Measurements from ENCODE around the gene ATXN7.
A peak's percentile ranks its signal among the peaks of the same experiment; 100 is the strongest.

ATXN7 gene

DNA sequence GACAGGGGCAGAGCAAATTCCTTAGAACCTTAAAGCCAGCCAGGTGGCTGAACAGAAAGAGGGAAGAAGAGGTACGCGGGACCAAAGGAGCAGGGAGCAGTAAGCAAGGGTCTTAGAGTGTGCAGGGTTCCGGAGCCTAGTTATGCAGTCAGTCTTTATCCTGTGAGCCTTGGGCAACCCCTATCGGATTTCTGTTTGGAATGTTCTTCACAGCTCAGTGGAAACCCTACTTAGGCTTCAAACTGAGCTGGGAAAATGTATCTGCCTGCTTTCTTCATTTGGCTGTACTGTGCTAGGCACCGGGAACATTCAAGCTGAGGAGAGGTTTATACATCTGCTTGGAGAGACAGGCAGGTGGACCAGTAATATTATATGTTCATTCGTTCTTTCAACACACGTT is 122.5 kb downstream of the ATXN7 start:
- no peak for DNase-seq

DNA sequence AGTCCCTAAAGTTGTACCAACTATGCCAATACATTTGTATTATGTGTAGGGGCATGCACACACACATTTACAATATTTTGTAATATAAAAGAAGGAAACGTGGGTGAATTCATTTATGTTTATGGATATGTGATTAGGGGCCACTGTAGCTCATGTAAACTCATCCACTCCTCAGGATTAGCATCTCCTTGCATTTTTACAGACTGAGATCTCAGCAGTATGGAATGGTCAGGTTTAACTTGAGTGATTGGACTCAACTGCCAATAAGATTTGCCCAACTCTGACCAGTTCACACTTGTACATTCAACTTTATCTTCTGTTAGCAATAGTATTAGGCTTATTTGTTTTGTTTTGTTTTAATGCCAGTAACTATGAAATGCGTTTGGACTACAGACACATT is 123.2 kb downstream of the ATXN7 start:
- no peak for DNase-seq

DNA sequence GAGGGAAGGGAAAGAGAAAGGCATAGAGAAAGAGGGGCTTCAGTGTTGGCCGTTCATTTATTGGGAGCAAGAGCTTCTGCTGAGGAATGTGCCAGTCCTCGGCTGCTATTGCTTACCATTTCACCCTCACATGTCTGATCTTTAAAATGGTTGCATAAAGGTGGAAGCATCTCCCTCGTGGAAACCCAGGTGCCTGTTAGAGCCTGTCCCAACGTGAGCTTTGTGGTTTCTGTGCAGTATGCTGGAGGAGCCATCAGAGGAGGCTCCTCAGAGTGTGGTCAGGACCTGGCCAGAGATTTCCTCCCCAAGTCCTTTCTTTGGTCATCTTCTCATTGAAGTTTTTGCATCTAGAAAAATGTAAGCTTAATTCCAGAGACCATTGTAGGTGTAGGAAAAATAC is 125.3 kb downstream of the ATXN7 start:
- DNase-seq, result no peak

DNA sequence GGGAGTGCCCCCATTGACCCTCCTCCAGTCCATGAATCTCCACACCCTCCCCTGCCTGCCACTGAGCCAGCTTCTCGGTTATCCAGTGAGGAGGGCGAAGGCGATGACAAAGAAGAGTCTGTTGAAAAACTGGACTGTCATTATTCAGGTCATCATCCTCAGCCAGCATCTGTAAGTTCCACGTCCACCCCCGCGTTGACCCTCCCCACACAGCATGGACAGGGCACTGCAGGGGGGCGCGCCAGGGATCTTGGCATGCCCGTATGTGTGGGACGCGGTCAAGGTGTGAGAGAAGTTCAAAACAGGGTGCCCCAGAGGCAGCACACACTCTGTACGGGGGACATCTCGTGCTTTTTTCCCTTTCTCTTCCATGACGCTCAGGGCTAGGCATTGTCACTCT is 126.5 kb downstream of the ATXN7 start:
- no peak for DNase-seq

DNA sequence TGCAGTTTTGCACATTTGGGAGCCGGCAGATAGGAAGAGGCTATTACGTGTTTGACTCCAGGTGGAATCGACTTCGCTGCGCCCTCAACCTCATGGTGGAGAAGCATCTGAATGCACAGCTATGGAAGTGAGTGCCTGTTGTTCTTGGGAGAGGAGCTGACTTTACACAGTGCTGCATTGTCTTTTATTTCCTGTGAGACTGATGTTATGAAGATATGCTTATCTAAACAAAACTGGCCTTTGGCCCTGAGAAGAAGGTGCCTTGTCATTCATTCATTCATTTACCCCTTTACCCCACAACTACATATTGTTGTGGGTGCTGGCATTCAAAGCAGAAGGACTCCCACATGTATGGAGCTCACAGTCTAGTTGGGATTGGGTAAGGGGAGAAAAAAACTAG is 127.1 kb downstream of the ATXN7 start:
- no peak for DNase-seq

DNA sequence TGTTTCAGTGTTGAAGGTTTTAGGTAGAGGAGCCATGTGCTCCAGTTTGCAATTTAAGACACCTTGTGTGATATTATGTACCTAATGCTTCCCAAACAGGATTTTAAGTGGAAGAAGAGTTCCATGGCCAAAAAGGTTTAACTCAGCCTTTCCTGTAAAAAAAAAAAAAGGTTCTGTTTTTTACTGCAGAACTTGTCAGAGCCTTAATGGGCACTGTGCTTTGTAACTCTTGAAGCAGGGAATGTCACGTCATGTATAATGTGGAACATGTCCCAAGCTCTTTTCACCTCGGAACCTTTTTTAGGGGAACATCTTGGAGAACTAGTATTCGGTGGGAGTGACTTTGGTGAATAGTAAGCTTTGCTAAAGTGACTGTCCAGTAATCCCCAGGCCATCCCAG is 128.0 kb downstream of the ATXN7 start:
- no peak for DNase-seq

DNA sequence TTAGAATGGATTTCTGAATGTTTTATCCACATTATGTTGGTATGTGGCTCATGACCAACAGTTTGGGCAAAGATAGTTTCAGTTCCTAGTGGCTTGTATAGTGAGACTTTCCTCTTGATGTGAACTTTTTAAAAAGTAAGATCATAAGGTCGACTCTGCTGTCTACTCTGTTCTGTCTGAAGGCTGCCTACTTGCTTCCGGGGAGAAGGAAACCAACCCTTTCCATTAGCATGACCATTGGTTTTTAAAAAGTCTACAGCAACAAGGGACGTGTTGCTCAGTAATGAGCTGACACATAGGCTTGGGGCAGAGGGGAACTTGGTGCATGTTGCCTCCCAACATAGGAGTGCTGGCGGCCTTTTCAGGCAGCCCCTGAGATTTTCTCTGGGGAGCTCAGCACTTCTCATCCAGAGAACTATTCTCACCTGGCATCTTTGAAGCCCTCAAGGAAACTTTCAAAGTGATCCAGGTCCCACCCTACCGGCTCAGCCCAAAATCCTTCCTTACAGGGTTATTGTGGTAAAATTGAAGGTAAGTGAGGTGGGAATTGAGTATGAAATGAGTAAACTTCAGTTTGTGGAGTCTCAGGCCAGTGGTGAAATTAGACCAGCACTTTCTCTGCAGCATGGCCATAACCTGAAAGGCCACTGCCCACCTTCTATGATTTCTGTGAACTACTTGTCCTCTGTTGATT is 129.0 kb downstream of the ATXN7 start:
- DNase-seq, result no peak

DNA sequence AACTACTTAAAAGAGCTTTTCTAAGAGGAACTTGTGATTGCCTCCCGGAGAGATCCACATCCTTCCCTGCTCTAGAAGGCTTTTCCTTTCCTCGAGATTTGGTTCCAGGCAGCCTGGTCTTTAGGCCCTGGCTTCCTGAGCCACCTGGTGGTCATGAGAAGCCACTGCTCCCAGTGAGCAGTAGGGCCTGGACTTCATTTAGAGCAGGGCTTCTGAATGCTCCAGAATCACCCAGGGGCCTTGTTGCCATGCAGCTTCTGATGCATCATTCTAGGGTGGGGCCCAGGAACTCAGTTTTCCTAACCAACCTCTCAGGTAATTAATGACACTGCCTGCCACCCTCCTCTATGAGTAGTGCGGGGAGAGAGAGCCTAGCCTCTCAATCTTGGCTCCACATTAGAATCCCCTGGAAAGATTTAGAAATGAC is 130.0 kb downstream of the ATXN7 start:
- peak; percentile 76 for DNase-seq

DNA sequence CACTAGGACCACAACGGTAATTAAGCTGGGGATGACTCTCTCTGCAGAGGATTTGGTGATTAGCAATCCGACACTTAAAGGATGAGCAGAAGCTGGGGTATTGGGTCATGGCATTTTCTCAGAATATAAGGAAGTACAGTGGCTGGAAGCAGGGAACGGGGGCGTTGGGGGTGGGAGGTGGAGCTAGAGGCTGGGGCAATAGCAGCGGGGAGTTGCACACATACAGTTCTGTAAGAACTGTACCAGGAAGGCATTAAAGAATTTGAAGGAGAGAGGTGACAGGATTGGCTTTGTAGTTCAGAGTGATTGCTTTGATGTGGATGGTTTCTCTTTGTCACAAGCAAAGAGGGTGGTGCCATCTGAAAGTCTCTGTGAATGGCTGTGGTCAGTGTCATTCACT is 131.4 kb downstream of the ATXN7 start:
- no peak for DNase-seq

DNA sequence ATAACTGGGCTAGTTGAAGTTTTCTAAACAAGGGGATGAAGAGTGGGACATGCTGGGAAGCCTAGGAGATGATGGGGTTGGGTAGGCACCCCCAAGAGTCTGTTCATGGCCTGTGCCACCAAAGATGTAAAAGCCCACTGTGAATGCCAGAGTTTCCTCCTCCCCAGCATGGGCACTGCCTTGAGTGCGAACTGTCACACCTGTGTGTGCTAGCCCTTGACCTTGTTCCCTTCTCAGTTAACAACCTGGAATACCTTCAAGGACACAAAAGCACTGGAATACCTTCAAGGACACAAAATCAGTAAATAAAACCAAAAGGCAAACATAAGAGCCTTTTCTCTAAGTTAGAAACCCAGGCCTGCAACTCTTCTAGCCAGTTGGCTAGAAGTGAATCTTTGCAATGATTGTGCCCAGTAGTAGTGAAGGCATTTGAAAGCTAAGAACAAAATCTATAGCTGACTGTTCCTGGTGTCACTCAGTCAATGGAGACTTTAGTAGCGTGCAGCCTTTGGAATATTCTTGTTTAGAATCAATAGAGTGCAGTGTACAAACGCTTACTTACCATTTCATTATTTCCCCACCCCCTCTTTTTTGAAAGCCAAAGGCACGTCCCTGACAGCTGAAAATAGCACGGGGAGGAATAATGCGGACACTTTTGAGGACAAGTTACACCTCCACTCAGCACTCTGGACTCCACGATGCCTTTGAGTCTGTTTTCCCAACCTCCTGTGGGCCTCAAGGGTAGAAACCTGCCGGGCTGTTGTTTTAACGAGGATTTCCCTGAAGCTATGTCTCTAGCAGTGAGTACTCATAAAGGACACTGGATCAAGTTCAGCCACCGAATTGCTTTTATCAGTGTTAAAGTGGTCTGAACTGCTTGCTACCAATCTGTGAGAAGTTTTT is 135.4 kb downstream of the ATXN7 start:
- no peak for DNase-seq

DNA sequence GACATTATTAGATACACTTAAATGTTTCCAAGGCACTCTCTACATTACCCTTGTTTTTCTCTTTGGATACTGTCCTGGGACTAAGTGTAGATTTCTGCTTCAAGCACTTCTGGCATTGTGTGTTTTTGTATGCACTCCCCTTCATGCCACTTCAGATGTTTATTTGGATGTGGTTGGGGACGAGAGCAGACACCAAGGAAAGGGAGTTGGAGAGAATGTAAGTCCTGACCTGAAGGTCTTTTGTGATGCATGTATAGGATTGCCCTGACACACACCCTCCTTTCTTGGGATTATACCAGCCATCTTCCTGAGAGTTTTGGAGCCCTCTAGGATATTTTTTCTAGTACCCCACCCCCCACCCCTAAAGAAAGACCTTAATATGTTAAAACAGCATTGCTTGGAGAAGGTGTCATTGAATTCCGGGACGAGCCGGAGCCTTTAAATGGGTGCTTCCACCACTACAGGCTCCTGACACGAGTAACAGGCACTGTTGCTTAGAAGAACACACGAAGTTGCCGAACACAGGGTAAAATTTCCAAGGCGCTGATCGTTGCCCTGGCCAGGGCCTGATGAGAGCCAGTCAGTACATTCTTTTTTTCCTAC is 136.9 kb downstream of the ATXN7 start:
- no peak for DNase-seq

DNA sequence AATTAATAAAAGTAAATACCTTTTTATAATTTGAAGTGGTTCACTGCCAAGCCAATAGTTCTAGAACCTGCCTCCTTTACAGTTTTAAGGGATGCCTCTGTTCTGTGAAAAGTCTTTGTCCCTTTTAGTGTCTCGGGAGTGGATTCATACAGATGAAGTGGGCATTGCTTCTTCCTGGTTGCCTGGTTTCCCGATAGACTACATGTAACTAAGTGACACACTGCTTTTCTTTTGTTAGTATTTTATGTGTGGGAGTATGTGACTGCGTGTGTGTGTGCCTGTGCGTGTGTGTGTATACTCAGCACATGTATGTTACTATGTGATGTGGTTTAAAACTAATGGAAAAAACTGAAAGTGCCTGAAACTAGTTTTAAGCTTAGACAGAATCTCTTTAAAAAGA is 138.6 kb downstream of the ATXN7 start:
- DNase-seq, result no peak

DNA sequence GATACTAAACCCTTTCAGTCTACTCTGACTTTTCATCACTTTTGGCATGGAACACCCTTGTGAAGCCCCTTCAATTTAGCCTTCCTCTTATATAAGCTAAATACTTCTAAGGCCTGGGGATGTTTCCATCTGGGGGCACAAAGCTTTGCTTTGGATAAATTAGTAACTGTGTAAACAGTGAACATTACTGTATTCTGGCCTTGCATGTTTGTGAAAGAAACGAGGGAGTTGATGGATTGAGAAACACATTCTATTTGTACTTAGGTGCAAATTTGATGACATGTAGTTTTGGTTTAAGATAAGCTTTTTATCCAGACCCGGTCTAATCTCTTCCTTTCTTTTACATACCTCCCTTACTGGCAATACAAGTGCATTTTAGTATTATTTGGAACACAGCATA is 139.9 kb downstream of the ATXN7 start:
- DNase-seq, result no peak

DNA sequence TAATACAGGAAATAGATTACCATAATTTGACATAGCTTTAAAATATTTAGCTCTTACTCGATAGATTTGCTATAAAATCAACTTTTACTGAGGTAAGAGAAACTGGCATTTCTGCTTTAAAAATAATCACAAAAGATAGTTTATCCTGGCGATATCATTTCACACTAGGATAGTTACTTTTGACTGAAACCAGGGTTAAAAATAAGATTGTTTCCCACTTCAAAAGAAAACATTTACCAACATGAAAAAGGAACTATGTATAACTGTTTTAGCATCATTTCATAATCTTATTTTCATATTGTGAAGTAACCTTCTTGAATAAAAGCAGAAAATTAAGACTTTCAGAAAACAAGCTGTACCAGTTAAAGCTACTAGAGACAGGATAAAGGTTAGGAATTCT is 144.3 kb downstream of the ATXN7 start:
- no peak for DNase-seq

DNA sequence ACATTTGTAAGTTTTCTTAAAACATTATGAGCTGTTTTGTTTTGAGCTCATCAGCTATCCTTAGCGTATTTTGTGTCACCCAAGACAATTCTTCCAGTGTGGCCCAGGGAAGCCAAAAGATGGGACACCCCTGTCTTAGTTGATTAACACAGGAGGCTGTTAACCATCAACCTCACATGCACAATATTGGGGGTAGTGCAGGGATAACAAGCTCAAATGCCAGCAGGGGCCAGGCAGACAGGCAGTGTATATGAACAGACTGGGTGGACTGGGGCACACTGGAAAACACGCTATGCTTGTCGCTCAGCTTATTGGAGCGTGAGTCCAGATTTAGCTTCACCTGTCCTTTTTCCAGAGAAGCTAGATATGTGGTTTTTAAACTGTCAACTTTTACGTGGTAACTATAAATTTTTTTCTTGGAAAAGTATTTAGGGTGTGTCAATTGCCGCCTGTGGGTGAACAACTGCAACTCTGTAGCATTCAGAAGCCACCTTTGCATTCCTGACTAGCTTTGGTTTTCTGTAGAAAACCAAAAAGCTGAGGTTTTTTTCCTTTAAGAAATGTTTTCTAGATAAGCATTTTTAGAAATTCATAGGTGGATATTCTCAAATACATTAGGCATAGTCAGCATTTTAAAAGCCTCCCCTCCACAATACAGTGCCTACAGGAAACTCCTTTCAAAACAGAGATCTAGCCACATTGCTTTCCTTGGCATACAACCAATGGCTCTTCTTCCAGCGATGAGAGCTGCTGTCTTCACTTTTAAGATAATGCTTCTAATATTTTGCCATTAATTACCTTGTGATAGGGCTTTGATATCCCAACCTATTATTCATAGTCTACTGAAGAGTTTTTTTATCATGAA is 145.1 kb downstream of the ATXN7 start:
- no peak for DNase-seq

DNA sequence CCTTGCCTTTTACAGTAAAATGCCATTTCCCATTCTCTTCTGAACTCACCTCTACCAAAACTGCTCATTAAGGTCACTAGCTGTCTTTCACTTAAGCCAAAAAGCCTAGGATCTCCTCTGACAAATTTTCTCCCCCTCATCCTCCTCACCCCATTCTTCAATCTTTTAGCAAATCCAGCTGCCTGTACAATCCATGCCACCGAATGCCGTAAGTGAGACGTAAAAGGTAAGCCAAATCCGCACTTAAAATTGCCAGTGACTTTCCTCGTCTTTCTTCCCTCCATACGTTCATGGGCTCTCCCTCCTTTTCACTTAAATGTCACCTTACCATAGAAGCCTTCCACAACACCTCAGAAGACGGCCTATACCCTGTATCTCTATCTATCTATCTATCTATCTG is 145.9 kb downstream of the ATXN7 start:
- DNase-seq, result no peak

DNA sequence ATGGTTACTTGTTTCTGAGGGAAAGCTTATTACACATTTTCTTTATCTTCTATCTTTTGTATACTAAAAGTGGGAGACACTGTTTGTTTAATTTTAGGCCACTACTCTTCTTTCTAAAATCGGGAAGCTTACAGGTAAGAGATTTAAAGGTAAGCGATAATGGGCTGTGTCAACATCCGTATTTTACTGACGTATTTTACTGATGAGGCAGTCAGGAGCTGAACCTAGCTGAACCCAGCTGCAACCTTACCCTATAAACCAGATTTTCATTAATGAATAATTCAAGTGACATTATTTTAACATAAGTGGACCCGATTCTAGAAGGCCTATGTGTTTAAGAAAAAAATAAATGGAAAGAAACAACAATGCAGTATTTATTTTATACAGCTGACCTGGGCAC is 146.5 kb downstream of the ATXN7 start:
- no peak for DNase-seq

DNA sequence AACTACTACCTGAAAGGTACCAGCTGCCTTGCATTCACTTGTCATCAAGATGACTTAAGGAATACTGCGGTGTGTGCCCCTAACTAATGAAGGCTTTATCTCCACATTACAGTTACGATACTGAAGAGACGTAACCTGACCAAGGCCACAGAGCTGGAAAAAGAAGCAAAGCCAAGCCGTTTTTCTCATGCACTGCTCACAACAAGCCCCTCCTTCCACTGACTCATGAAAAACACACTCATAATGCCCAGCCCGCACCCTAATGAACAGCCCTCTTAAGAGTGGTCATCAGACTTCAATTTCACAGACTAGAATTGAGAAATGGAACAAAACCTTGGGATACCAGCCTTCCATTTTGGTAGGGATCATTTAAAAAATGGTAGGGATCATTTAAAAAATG is 148.0 kb downstream of the ATXN7 start:
- no peak for DNase-seq

DNA sequence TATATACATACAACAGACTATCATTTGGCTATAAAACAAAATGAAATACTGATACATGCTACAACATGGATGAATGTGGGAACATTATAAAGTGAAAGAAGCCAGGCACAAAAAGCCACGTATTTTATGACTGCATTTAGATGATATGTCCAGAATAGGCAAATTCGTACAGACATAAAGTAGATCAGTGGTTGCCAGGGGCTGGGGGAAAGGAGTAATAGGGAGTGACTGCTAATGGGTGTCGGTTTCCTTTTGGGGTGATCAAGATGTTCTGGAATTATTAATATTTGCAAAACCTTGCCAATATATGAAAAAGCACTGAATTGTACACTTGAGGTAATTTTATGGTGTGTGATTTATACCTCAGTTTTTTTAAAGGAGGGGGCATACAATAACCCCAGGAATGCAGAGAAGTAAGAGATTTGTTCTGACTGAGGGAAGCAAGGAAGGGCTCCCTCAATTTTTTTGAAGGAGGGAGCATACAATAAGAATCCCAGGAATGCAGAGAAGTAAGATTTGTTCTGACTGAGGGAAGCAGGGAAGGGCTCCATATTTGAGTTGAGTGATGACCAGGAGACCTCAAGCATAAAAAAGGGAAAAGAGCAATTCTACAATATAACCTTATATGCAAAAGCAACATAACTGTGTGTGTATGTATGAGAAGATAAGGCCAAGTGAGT is 153.4 kb downstream of the ATXN7 start:
- DNase-seq, result peak; percentile 18

DNA sequence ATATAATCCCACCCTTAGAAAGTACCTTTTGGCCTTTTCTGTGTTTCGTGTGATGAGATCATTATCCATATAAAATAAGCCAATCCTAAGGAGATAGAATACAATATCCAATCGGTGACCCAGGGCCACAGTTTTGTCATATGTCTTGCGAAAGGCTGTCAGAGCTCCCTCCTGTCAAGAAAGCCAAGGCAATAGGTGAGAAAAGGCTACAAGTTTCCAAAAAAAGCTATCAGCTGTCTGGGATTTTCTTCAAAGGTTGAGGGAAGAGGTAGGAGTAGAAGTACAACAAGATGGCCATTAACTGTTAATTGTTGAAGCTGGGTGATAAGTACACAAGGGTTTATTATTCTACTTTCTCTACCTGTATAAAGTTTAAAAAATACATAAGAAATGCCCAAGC is 155.6 kb downstream of the ATXN7 start:
- DNase-seq, result no peak

DNA sequence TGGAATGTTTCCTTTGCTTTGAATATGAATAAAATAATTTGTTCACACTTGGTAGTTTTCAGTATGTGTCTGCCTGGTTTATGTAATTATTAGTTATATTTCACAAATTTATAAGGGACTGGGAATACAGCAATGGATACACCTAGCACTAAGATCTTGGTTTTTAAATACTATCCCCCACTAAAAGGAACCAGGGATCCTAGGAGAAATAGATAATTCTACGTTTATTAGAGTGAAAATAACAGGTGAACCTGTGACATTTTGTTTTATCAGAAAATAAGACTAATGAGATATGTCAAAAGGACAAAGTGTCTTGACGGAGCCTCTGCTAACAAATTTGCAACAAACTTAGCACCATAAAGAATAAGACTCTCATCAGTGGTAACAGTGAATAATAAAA is 156.2 kb downstream of the ATXN7 start:
- no peak for DNase-seq

DNA sequence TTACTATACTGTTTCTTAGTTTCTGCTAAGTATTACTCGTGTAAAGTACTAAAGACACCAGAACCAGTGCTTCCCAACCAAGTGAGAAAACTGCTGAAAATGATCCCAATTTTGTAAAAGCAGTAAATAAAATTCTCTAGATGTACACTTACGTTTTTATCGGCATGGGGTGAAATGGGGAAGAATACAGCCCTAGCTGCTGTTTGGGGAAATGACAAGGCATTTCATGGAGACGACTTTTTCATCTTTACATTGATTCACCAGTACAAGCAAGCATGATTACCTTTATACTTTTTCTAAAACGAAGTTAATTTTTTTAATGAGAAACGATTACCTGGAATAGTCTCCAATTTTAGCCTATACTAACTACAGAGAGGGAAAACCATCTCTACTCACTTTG is 158.3 kb downstream of the ATXN7 start:
- no peak for DNase-seq

Data from fibroblast of skin of abdomen (primary cell).